Stimulated activated CD8-positive, alpha-beta memory T cell treated with anti-CD3 and anti-CD28 coated beads, Interleukin-12 subunit alpha, Interleukin-12 subunit beta, amount 100 ng/mL, for 1 hour (primary cell): ENCODE data around the gene FBXL13.
"Not testable (repeated sequence)": the region's sequence is repeated elsewhere in the genome, so short reads cannot be mapped to it uniquely, and the experiment has no call there.

Experiments used
- DNase-seq: peaks from one replicate; pipeline ENCODE4 v3.0.0-alpha.2; 2020; ENCODE audit warnings: low read depth

FBXL13 gene

DNA sequence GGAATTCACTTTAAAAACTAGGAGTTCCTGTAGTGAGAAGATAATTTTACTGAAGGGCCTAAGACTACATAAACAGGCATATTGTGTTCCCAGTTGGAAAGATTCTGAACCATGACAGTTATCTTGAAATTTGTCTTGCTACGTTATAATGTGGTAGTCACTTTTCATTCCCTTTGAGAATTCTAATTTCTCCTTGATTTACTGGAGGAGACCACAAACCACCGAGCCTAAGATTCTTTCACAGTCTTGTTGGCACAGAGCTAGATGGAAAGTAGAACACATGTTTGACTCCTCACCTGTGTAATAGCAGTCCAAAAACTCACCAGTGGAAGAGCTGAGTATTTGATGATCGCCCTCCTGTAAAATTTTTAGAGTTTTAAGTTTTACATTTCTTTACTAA is 5.2 kb upstream of the FBXL13 start:
- DNase-seq, result no peak

DNA sequence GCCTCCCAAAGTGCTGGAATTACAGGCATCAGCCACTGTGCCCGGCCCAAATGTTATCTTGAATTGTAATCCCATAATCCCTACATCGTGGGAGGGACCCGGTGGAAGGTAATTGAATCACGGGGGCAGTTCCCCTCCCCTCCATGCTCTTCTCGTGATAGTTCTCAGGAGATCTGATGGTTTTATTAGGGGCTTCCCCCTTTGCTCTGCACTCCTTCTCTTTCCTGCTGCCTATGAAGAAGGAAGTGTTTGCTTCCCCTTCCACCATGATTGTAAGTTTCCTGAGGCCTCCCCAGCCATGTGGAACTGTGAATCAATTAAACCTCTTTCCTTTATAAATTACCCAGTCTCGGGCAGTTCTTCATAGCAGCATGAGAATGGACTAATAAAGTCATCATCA is 3.6 kb upstream of the FBXL13 start:
- DNase-seq, result not testable (repeated sequence)

DNA sequence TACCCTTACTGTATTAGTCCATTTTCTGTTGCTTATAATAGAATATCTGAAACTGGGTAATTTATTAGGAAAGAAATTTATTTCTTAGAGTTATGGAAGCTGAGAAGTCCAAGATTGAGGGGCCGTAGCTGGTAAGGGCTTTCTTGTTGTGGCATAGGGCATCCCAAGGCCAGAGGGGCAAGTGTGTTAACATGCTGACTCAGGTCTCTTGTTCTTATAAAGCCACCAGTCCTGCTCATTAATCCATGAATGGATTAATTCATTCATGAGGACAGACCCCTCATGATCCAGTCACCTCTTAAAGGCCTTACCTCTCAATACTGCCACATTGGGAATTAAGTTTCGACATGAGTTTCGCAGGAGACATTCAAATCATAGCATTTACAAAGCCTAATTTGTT is 2.7 kb upstream of the FBXL13 start:
- no peak for DNase-seq

DNA sequence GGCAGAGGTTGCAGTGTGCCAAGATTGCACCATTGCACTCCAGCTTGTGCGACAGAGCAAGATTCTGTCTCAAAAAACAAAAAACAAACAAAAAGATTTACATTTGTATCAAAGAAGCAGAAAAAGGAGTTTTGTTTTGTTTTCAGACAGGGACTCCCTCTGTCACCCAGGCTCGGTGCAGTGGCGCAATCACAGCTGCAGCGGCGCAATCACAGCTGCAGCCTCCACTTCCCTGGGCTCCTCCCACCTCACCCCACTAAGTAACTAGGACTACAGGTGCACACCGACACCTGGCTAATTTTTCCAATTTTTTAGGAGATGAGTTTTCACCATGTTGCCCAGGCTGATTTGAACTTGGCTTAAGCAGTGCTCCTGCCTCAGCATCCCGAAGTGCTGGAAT is 2.2 kb upstream of the FBXL13 start:
- DNase-seq, result no peak

DNA sequence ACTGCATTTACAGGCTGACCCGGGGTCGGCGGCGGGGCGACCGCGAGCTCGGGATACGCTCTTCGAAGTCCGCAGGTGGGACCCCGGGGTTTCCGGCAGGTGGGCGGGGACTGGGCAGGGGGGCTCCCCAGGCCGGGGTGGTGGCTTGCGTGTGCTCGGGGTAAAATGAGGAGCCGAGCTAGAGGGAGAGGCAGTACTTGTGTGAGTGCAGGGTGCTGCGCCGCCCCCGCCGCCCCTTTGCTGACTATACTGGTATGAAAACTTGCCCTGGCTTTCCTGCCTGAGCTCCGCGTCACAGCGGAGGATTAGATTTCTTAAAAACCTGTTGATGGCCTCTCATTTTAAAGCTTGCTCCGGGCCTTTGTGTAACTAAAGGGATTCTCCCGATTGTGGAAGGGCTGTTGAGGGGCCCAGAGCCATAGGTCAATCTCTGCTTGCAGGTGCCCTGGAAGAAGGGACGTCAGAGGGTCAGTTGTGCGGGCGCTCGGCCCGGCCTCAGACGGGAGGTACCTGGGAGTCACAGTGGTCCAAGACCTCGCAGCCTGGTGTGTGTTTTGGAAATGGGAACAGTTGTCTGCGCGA is 832 bp upstream of the FBXL13 start:
- DNase-seq, result peak; percentile 45

DNA sequence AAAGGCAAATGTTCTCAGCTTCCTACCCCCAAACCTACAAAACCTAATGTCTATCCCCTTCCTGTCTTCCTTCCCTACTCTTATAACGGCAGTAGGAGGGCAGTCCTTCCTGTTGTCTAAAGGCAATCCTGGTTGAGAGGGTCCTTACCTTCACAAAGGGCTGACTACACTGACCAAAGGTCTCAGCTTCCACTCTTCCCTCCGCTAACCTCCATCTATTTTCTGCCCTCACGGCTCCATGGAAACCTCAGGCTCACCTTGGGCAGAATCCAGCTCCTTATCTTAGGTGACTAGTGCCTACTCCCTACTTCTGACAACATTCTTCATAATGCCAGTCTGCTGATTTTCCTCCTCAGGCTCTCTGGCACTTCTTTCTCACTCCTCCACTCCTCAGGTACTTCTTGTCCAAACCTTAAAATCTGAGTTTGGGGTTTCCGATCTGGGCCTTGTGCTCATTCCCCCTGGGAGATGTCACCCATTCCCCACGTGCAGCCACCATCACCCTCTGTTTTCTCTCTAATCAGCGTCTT is 542 bp downstream of the FBXL13 start:
- DNase-seq, result no peak

DNA sequence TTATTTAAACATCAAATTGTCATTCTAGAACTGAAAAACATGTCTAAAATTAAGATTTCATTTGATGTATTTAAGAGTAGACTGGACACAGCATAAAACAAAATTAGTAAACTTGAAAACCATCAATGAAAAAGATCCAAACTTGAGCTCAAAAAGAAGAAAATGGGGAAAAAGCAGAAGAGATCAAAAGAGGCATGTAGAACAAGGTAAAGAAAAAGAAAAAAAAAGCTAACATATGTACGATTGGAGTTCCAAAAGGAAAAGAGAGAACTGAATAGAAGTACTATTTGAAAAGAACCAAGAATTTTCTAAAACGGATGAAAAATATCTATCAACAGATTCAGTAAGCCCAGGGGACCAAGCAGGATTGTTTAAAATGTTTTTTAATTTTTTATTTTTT is 3.6 kb downstream of the FBXL13 start:
- no peak for DNase-seq

DNA sequence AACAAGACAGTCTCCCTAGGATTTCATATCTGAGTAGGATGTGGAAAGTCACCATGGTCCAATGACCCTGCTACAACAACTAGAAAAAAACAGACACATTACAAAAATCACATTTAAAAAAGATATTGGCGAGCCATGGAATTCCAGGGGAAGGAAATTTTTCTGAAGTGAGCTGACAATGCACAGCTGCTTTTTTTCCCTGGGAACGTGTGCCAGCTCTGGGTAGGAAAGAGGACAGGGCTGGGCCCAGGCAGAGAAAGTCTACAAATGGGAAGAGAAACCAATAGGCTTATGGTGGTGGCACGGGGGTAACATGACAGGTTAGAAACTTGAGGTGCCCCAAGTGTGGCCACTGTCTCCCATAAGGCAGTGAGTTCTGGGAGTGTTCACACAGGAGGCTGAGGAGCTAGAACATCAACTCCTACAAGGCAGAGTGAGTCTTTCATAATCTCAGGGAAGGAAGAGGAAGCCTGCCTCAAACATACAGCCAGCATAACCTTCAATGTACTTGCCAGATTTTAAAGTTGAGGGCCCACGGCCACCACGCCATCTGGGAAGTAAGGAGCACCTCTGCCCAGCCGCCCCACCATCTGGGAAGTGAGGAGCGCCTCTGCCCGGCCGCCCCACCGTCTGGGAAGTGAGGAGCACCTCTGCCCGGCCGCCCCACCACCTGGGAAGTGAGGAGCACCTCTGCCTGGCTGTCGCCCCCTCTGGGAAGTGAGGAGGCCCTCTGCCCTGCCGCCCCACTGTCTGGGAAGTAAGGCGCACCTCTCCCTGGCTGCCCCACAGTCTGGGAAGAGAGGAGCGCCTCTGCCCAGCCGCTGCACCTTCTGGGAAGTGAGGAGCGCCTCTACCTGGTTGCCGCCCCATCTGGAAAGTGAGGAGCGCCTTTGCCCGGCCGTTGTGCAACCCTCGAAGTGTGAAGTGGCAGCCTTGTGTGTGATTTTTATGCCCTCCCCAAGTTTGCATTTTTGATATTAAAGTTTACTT is 5.9 kb downstream of the FBXL13 start:
- no peak for DNase-seq

DNA sequence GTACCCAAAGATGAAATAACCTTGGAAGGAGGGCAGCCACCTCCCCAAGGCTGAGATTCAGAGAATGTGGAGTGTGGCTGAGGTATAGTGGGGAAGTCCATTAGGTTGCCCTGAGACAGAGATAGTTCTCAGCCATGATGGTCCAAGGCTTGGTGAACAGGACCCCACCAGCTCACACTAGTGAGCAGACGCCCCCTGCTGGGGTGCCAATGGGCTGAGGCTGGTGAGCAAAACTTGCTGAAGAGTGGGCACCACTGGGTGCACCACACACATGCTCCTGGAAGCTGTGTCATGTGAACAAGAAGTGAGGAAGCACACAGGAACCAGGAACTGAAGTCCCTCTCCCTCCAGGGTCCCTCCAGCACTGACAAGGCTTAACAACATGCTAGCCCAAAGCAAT is 8.9 kb downstream of the FBXL13 start:
- peak; percentile 15 for DNase-seq

DNA sequence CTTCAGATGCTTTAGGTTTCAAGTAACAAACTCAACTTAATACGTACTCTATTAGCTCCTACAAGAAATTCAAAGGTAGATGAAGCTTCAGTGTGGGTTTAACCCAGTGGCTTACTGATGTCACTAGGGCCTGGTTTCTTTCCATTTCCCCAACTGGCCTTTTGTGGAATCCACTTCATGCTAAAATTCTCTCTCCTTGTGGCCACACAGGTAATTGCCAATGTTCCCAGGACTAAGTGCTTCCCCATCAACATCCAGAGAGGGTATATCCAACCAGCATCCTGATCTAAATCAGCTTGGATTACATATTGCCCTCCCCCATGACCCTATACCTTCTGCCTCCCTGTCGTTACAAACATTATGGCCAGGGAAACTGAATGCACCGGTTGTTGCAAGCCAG is 10.7 kb downstream of the FBXL13 start:
- no peak for DNase-seq

DNA sequence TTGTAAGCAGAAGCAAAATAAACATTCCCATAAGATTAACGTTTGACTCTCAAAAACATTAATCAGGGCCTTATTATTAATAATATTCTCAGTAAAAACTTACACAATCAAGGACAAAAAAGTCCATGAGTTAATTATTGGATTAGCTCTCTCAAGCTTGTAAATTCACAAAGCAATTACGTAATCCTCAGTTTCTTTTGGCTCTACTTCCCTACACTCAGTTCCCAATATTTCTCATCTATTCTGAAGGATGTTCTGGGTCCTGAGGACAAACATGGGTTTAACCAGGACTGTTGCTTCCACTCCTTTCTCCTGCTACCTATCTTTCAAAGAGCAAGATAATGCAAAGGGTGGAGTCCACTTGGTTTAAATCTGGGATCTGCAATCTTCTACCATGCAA is 15.1 kb downstream of the FBXL13 start:
- no peak for DNase-seq

DNA sequence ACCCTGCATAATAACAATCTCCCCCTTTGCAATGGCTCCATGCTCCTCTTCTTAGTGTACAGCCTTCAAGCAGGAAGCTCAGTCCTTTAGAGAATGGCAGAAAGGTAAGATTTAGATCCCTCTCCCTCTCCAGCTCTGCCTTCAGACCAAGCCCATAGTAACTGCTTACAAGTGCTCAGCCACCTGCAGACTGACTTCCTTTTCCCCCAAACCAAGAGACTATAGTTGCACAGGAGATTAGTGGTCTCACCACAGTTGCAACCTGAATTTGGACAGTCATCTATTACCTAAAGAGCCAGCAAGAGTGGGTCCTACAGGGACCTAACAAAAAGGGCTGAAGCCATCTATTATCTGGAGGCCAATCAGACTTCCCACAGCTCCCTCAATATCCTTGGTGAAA is 16.5 kb downstream of the FBXL13 start:
- no peak for DNase-seq

DNA sequence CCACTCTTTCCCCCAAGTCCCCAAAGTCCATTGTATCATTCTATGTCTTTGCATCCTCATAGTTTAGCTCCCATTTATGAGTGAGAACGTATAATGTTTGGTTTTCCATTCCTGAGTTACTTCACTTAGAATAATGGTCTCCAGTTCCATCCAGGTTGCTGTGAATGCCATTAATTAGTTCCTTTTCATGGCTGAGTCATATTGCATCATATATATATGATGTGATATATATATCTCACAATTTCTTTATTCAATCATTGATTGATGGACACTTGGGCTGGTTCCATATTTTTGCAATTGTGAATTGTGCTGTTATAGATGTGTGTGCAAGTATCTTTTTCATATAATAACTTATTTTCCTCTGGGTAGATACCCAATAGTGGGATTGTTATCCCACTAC is 18.6 kb downstream of the FBXL13 start:
- not testable (repeated sequence) for DNase-seq

DNA sequence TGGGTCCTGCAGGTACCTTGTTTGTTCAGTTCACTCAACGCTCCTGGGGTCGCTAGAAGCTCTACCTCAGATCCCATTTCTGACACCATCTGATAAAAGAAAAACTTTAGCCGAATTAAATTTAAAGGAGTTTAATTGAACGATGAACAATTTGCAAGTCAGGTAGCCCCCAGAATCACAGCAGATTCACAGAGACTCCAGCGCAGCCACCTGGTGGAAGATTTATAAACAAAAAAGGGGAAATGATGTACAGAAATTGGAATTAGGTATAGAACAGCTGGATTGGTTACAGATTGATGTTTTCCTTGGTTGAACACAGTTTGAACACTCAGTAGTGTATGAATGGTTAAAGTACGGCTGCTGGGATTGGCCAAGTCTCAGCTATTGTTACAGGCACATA is 23.1 kb downstream of the FBXL13 start:
- DNase-seq, result no peak

DNA sequence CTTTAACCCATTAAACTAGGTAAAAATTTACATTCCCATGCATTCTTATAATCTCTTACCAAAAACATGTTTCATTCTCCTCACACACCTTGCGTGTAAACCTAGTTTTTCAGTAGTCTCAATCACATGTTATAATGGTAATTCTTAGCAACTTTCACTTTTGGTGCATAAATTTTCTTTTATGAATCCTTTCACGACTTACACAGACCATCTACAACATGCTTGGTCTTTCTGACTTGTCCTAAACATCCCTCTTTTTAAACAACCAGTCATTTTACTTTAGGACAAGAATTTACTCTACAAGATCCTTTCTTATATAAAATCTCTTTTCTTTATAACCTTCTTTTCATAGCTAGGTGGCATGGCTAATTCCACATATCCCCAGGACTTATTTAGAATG is 25.8 kb downstream of the FBXL13 start:
- no peak for DNase-seq

DNA sequence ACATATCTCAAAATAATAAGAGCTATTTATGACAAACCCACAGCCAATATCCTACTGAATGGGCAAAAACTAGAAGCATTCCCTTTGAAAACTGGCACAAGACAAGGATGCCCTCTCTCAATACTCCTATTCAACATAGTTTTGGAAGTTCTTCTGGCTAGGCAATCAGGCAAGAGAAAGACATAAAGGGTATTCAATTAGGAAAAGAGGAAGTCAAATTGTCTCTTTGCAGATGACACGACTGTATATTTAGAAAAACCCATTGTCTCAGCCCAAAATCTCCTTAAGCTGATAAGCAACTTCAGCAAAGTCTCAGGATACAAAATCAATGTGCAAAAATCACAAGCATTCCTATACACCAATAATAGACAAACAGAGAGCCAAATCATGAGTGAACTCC is 32.8 kb downstream of the FBXL13 start:
- DNase-seq, result not testable (repeated sequence)

DNA sequence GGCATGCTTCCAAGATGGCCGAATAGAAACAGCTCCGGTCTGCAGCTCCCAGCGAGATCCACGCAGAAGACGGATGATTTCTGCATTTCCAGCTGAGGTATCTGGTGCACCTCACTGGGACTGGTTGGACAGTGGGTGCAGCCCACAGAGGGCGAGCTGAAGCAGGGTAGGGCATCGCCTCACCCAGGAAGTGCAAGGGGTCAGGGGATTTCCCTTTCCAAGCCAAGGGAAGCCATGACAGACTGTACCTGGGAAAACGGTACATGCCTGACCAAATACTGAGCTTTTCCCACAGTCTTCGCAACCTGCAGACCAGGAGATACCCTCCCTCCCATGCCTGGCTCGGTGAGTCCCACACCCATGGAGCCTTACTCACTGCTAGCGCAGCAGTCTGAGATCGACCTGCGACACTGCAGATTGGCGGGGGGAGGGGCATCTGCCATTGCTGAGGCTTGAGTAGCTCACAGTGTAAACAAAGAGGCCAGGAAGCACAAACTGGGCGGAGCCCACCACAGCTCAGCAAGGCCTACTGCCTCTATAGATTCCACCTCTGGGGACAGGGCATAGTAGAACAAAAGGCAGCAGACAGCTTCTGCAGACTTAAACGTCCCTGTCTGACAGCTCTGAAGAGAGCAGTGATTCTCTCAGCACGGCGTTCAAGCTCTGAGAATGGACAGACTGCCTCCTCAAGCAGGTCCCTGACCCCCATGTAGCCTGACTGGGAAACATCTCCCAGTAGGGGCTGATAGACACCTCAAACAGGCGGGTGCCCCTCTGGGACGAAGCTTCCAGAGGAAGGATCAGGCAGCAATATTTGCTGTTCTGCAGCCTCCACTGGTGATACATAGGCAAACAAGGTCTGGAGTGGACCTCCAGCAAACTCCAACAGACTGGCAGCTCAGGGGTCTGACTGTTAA is 36.5 kb downstream of the FBXL13 start:
- DNase-seq, result not testable (repeated sequence)

DNA sequence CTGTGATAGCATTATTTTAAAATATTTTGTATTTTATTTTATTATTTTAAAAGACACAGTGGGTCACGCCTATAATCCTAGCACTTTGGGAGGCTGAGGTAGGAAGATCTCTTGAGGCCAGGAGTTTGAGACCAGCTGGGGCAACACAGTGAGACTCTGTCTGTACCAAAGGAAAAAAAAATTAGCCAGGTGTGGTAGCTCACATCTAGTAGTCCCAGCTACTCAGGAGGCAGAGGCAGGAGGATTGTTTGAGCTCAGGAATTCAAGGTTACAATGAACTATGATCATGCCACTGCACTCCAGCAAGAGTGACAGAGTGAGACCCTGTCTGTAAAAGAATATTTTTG is 37.1 kb downstream of the FBXL13 start:
- no peak for DNase-seq

DNA sequence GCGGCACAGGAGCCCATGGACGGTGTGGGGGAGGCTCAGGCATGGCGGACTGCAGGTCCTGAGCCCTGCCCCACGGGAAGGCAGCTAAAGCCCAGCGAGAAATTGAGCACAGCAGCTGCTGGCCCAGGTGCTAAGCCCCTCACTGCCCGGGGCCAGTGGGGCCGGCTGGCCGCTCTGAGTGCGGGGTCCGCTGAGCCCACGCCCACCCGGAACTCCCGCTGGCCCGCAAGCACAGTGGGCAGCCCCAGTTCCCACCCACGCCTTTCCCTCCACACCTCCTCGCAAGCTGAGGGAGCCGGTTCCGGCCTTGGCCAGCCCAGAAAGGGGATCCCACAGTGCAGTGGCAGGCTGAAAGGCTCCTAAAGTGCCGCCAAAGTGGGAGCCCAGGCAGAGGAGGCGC is 40.3 kb downstream of the FBXL13 start:
- DNase-seq, result not testable (repeated sequence)

DNA sequence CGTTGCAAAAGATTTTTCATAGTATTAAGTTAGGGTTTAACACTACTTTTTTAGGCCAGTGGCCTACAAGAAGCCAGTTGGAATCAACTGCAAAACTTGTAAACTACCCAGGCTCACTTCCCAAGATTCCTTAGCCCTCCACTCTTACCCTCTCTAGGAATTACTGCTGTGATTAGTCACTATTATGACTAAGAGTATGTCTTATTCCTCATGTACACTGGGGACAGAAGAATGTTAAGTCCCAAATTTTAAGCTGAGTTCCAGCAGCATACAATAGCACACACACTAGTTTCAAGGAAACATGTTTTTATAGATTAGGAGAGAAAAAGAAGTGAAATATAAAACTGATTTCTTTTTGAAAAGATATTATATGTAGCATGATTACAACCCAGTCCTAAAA is 42.8 kb downstream of the FBXL13 start:
- DNase-seq, result no peak

DNA sequence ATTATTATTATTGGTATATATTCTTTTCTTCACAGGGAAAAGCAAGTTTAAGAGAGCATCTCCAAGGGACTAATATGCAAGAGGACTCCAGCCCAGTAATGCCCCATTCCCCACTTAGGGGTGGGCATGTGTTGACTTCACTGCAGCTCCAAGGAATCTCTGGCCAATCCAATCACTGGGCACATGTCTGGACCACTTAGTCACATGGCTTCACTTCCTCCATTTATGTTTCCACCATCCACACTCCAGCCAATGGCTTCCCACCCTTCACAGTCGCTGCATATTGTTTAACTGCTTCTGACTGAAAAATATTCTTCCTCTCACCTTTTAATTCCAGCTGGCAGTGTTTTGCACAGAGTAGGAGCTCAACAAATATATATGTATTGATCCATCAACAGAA is 43.6 kb downstream of the FBXL13 start:
- DNase-seq, result no peak

DNA sequence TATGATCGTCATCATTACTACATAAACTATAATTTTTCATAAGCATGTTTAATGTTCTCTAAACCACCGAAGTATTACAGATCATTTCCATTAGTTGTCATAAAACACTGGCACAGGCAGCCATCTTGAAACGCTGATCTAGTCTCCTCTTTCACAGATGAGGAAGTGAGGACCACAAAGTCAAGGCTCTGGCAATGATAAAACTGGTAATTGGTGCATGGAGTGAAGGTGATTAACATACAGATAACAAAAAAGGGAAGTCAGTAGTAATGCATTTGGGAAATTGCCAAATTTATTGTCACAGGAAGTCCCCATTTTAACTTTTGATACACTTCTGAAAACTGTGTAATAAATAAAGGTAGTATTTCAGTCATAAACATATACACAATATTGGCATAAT is 49.3 kb downstream of the FBXL13 start:
- DNase-seq, result no peak
